HepG2 (cell line): Measurements from ENCODE around the gene MTMR8. TPM values are rescaled to one million over a fixed set of nuclear protein-coding genes. Genes with fewer than 3 reads are reported as not detected.

Source experiments
- ATAC-seq: fragments of 200-7000 bp; cut with Tn5 transposase; 3 replicates; pipeline ENCODE4 v1.9.1; 2020; ENCODE audit warnings: mild to moderate bottlenecking, moderate library complexity
- BruUV-seq: library from RNA; stranded (reverse); fragments of 400-500 nt; replicated peaks from 2 replicates; lab custom pipeline; 2021; lab: Mats Ljungman, UMichigan
- CTCF ChIA-PET: fragments of 300-600 bp; formaldehyde crosslinking; extraction: SDS; loops from one replicate; lab custom pipeline; 2021; ENCODE audit warnings: low total read pairs, inconsistent platforms, low intra/inter-chr PET ratio; lab: Yijun Ruan, JAX
- POLR2A ChIA-PET: fragments of 350-600 bp; sonication (Branson Sonifier 250); formaldehyde crosslinking; loops from one replicate; lab custom pipeline; 2020; ENCODE audit warnings: antibody characterized with exemption, inconsistent platforms; lab: Yijun Ruan, JAX
- DNase-seq: peaks from one replicate; pipeline ENCODE4 v3.0.0-alpha.2; 2015; ENCODE audit warnings: low spot score
- FAIRE-seq: peaks from 3 replicates; lab custom pipeline; 2011; peaks lifted over from hg19 to GRCh38; lab: Jason Lieb, UNC
- H2AFZ ChIP-seq: one replicate; pipeline ENCODE4 v1.6.1; 2011; ENCODE audit warnings: low read length, inconsistent platforms
- H3K27ac ChIP-seq: fragments of 300-600 bp; 3 replicates; pipeline ENCODE4 v1.8.0; 2011; ENCODE audit warnings: mixed run types, mild to moderate bottlenecking, mixed read lengths, low read length, inconsistent platforms; ENCODE audit not compliant: insufficient read depth; ENCODE audit errors: extremely low read length
- H3K27me3 ChIP-seq, 2 experiments: fragments of 200-600 bp in 1 of 2; 2 replicates in 1 of 2; 3 replicates in 1 of 2; pipeline versions ENCODE4 v1.6.0 to v1.8.0; 2011; ENCODE audit warnings: low read length in 2 of 2, mild to moderate bottlenecking in 2 of 2, moderate library complexity in 2 of 2, inconsistent platforms in 1 of 2; ENCODE audit not compliant: insufficient read depth in 2 of 2, control insufficient read depth in 1 of 2
- H3K36me3 ChIP-seq, 2 experiments: fragments of 200-600 bp in 1 of 2; replicated peaks in 1 of 2; 2 replicates in 1 of 2; 3 replicates in 1 of 2; pipeline versions ENCODE4 v1.5.1 to v1.8.0; 2011; ENCODE audit warnings: low read length in 2 of 2, inconsistent platforms in 1 of 2; ENCODE audit not compliant: insufficient read depth in 2 of 2, control insufficient read depth in 1 of 2
- H3K4me1 ChIP-seq: 2 replicates; pipeline ENCODE4 v1.5.1; 2012; ENCODE audit warnings: low read length, inconsistent platforms; ENCODE audit not compliant: insufficient read depth
- H3K4me2 ChIP-seq: 2 replicates; pipeline ENCODE4 v1.6.0; 2011; ENCODE audit warnings: low read depth, low read length, inconsistent platforms
- H3K4me3 ChIP-seq, 3 experiments: fragments of 200-600 bp in 1 of 3; sonication (generic), shearing (Covaris generic) in 1 of 3; replicated peaks in 1 of 3; 2 replicates each; pipeline ENCODE4 v1.5.1; 2011 to 2016; ENCODE audit warnings: low read length in 3 of 3, inconsistent platforms in 2 of 3, low read depth in 2 of 3, mild to moderate bottlenecking in 2 of 3, control low read depth in 1 of 3, mixed read lengths in 1 of 3; ENCODE audit not compliant: insufficient read depth in 1 of 3
- H3K79me2 ChIP-seq: one replicate; pipeline ENCODE4 v1.6.1; 2011; ENCODE audit warnings: low read length, inconsistent platforms; ENCODE audit not compliant: insufficient read depth
- H3K9ac ChIP-seq: 2 replicates; pipeline ENCODE4 v1.6.0; 2011; ENCODE audit warnings: mild to moderate bottlenecking, low read depth, low read length, inconsistent platforms; ENCODE audit not compliant: insufficient read depth
- H3K9me3 ChIP-seq: 2 replicates; pipeline ENCODE4 v1.5.1; 2012; ENCODE audit warnings: mild to moderate bottlenecking, low read length
- H4K20me1 ChIP-seq: 2 replicates; pipeline ENCODE4 v1.6.0; 2011; ENCODE audit warnings: inconsistent platforms, mild to moderate bottlenecking, low read length, moderate library complexity; ENCODE audit not compliant: insufficient read depth
- CHD4 ChIP-seq: fragments of 200-600 bp; sonication (generic); IDR thresholded peaks from 2 replicates; pipeline ENCODE4 v1.7.0; 2017; ENCODE audit warnings: mild to moderate bottlenecking, low read length, borderline replicate concordance
- DNMT3B ChIP-seq: conservative IDR thresholded peaks from 2 replicates; pipeline ENCODE4 v1.6.1; 2016; ENCODE audit warnings: missing biosample characterization, control low read depth
- IRF2 ChIP-seq: IDR thresholded peaks from 2 replicates; pipeline ENCODE4 v1.6.1; 2018; ENCODE audit warnings: missing genetic modification reagents, missing compliant biosample characterization
- MAFF ChIP-seq: IDR thresholded peaks from 2 replicates; pipeline ENCODE4 v1.6.1; 2011; ENCODE audit warnings: low read depth, low read length, improper control_type of control experiment
- MXD4 ChIP-seq: IDR thresholded peaks from 2 replicates; pipeline ENCODE4 v1.6.1; 2016; ENCODE audit warnings: mild to moderate bottlenecking, missing biosample characterization, missing genetic modification reagents
- NCOA2 ChIP-seq: sonication (generic); formaldehyde crosslinking; IDR thresholded peaks from 2 replicates; pipeline ENCODE4 v1.8.0; 2022; ENCODE audit warnings: inconsistent platforms
- NPAS2 ChIP-seq: sonication (generic); formaldehyde crosslinking; IDR thresholded peaks from 2 replicates; pipeline ENCODE4 v1.8.0; 2022; ENCODE audit warnings: mild to moderate bottlenecking, missing genetic modification reagents, borderline replicate concordance
- PTBP1 ChIP-seq: fragments of 200-400 bp; formaldehyde crosslinking; IDR thresholded peaks from 2 replicates; pipeline ENCODE4 v1.6.1; 2018; ENCODE audit warnings: low read length, low read depth; ENCODE audit not compliant: poor library complexity, severe bottlenecking
- SIX1 ChIP-seq: sonication (generic); formaldehyde crosslinking; IDR thresholded peaks from 2 replicates; pipeline ENCODE4 v1.4.0; 2020; ENCODE audit warnings: missing genetic modification reagents, borderline replicate concordance
- TCF7L2 ChIP-seq: IDR thresholded peaks from 2 replicates; pipeline ENCODE4 v1.6.1; 2011; ENCODE audit warnings: mild to moderate bottlenecking, low read depth, low read length, moderate library complexity
- ZBTB49 ChIP-seq: sonication (generic); formaldehyde crosslinking; IDR thresholded peaks from 2 replicates; pipeline ENCODE4 v1.4.0; 2020; ENCODE audit warnings: missing genetic modification reagents, borderline replicate concordance
- ZKSCAN1 ChIP-seq: fragments of 150-350 bp; IDR thresholded peaks from 2 replicates; pipeline ENCODE4 v1.6.1; 2014; ENCODE audit warnings: low read length
- ZNF10 ChIP-seq: sonication (generic); formaldehyde crosslinking; IDR thresholded peaks from 2 replicates; pipeline ENCODE4 v1.4.0; 2020; ENCODE audit warnings: mild to moderate bottlenecking, low read depth, missing genetic modification reagents, borderline replicate concordance
- ZNF282 ChIP-seq: fragments of 450-650 bp; IDR thresholded peaks from 2 replicates; pipeline ENCODE4 v1.6.1; 2018; ENCODE audit not compliant: partially characterized antibody
- ZNF432 ChIP-seq: sonication (generic); formaldehyde crosslinking; IDR thresholded peaks from 2 replicates; pipeline ENCODE4 v1.5.0; 2020; ENCODE audit warnings: missing genetic modification reagents, mild to moderate bottlenecking, borderline replicate concordance
- ZNF563 ChIP-seq: sonication (generic); formaldehyde crosslinking; IDR thresholded peaks from 2 replicates; pipeline ENCODE4 v1.8.0; 2022; ENCODE audit warnings: mild to moderate bottlenecking, moderate library complexity, missing genetic modification reagents
- ZNF790 ChIP-seq: sonication (generic); formaldehyde crosslinking; IDR thresholded peaks from 2 replicates; pipeline ENCODE4 v1.8.0; 2022; ENCODE audit warnings: missing genetic modification reagents, mild to moderate bottlenecking, borderline replicate concordance
- in situ Hi-C: cut with HindIII; loops from 2 replicates; pipeline ENCODE4 v1.10.0; 2017; ENCODE audit warnings: low pct_unique_long_range_greater_than_20kb; ENCODE audit not compliant: extremely low pct_ligation_motif_present
- intact Hi-C: fragments of 100-400 bp; cut with micrococcal nuclease; formaldehyde crosslinking; loops from one replicate; pipeline ENCODE4 v1.10.0; 2022; ENCODE audit not compliant: unreplicated experiment
- polyA plus RNA-seq, 8 experiments: library from polyadenylated mRNA; depleted of rRNA in 3 of 8; stranded (reverse) in 7 of 8; unstranded in 1 of 8; fragments of >200 nt; fragmentation: Illumina TruSeq in 4 of 8; extraction: Trizol in 4 of 8; gene quantifications; 2 replicates each; pipeline versions ENCODE4 v1.2.1 to v1.2.3, GENCODE V29; 2011 to 2016; ENCODE audit warnings: low read depth in 4 of 8, missing spikeins in 1 of 8, mixed read lengths in 1 of 8; ENCODE audit not compliant: insufficient read depth in 1 of 8
- total RNA-seq, 5 experiments: library from RNA; depleted of rRNA; stranded (reverse); fragments of >200 nt; fragmentation: Illumina TruSeq; extraction: Trizol; gene quantifications; 2 replicates each; pipeline ENCODE4 v1.2.3, GENCODE V29; 2016; ENCODE audit warnings: low read depth in 1 of 5

The MTMR8 gene
- total and polyA plus RNA-seq, 2 of the 13 experiments (the other 11 are each of a cell fraction or from before 2014, with no cell fraction given), result 0.31 TPM; not detected in 1

- TF ChIP-seq ZNF432 (CRISPR knock-in tag) (no peak), ZNF790 (CRISPR knock-in tag) (no peak), PTBP1 (no peak), CHD4 (no peak), SIX1 (no peak), IRF2 (CRISPR knock-in tag) (no peak), ZNF10 (CRISPR knock-in tag) (no peak), ZNF563 (CRISPR knock-in tag) (no peak), MAFF (no peak), ZBTB49 (no peak)
Measured at GRCh38 chrX:64437218-64437617, 42.0 kb upstream of the MTMR8 start (continued).

- TF ChIP-seq NPAS2 (CRISPR knock-in tag) (no peak), TCF7L2 (no peak), DNMT3B (no peak), NCOA2 (no peak), MXD4 (CRISPR knock-in tag) (no peak), ZKSCAN1 (no peak), ZNF432 (CRISPR knock-in tag) (no peak), ZNF282 (no peak)
Measured at GRCh38 chrX:64428371-64428770, 33.1 kb upstream of the MTMR8 start.

More at GRCh38 chrX:64428371-64428770, 33.1 kb upstream of the MTMR8 start:
- in situ Hi-C loops (no loop called here), intact Hi-C loops (no loop called here)
- Histone ChIP-seq H3K4me3 (no peak overlapping the region), H3K4me1 (no peaks in the 10 kb centered on the region), H4K20me1 (no peaks in the 10 kb centered on the region), H3K27ac (no peak overlapping the region), H3K27me3 (no peaks in the 10 kb centered on the region), H3K79me2 (no peaks in the 10 kb centered on the region), H3K4me2 (no peak overlapping the region), H3K9ac (no peak overlapping the region), H3K9me3 (peaks cover 13% of the 10 kb centered on the region; the same call in 1 of the 2 replicates), H3K36me3 (no peaks in the 10 kb centered on the region), H2AFZ (no peak overlapping the region)
- BruUV-seq, result no TSS peak
- ChIA-PET POLR2A (no interaction called here), CTCF (no interaction called here)
- DNase-seq (no peak), ATAC-seq (no peak), FAIRE-seq (no peak)
